T-helper 1 cell treated with Interleukin-12 subunit alpha and Interleukin-12 subunit beta and Interleukin-4 antibody, amounts not matched to agents 30 μg/mL and 1 μg/mL, for 36 hours (primary cell): ENCODE measurements around the gene GKN2.
"Not testable (repeated sequence)": the region's sequence is repeated elsewhere in the genome, so short reads cannot be mapped to it uniquely, and the experiment has no call there.

Source experiments
- H3K27ac Mint-ChIP-seq: one replicate; pipeline ENCODE4 v1.8.0; 2021; ENCODE audit warnings: mild to moderate bottlenecking, mixed read lengths
- H3K27me3 Mint-ChIP-seq: one replicate; pipeline ENCODE4 v1.8.0; 2021; ENCODE audit warnings: low read depth, mixed read lengths
- H3K36me3 Mint-ChIP-seq: one replicate; pipeline ENCODE4 v1.8.0; 2021; ENCODE audit warnings: low read depth, mixed read lengths
- H3K4me1 Mint-ChIP-seq: one replicate; pipeline ENCODE4 v1.8.0; 2021; ENCODE audit warnings: low read depth, mixed read lengths
- H3K4me3 Mint-ChIP-seq: one replicate; pipeline ENCODE4 v1.8.0; 2021; ENCODE audit warnings: mild to moderate bottlenecking, moderate library complexity, mixed read lengths
- H3K9me3 Mint-ChIP-seq: one replicate; pipeline ENCODE4 v1.8.0; 2021; ENCODE audit warnings: mixed read lengths

Gene GKN2

DNA sequence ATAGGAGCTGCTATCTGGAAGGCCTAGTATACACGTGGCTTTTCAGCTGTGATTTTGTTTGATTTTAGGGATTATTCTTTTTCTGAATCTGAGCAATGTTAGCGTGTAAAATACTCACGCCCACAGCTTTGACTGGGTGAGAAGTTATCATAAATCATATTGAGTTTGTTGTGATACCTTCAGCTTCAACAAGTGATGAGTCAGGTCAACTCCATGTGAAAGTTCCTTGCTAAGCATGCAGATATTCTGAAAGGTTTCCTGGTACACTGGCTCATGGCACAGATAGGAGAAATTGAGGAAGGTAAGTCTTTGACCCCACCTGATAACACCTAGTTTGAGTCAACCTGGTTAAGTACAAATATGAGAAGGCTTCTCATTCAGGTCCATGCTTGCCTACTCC lies 21.6 kb upstream of the GKN2 start, which contains the start of gene GKN1:
GKN1 (plus strand) TSS at position 386 of the 400 bp plus-strand sequence. CDS start 42 bp downstream, outside the sequence.
- H3K4me3 Mint-ChIP-seq = no peak within 1 kb of the TSS
- H3K9me3 Mint-ChIP-seq = no peaks in the 10 kb centered on the region
- H3K36me3 Mint-ChIP-seq = no peaks in the 10 kb centered on the region
- H3K27me3 Mint-ChIP-seq = peaks cover 42% of the 10 kb centered on the region
- no peak within 1 kb of the TSS for H3K27ac Mint-ChIP-seq
- H3K4me1 Mint-ChIP-seq = no peaks in the 10 kb centered on the region

DNA sequence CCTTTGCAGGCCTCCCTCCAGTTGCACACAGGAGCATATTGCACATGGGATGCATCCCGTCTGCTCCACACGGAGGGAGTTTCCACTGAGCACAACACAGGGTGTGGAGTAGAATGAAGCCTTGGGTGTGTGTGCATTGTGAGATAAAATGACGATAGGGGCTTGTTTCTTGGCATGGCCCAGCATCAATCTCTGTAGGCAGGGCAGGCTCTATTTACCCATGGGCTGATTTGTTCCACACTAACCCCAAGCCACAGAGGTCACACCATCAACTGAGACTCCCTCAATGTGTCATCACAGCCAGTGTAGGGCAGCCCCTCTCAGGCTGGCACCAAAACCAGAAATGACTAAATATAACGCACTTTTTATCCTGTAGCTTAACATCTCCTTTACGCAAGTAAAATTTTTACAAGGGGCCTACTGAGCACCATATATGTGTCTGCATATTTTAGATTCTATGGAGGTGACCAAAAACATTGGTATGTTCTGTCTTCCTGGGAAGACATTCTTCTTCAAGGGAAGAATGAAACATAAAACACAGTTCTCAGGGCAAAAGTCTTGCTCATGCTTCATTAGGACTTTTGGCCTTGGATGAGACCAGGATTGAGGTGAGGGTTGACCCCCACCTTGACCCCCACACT lies 19.0 kb upstream of the GKN2 start:
- H3K27me3 Mint-ChIP-seq = peaks cover 32% of the 10 kb centered on the region
- no peak overlapping the region for H3K27ac Mint-ChIP-seq
- no peaks in the 10 kb centered on the region for H3K4me1 Mint-ChIP-seq
- no peak overlapping the region for H3K4me3 Mint-ChIP-seq
- no peaks in the 10 kb centered on the region for H3K9me3 Mint-ChIP-seq
- no peaks in the 10 kb centered on the region for H3K36me3 Mint-ChIP-seq

DNA sequence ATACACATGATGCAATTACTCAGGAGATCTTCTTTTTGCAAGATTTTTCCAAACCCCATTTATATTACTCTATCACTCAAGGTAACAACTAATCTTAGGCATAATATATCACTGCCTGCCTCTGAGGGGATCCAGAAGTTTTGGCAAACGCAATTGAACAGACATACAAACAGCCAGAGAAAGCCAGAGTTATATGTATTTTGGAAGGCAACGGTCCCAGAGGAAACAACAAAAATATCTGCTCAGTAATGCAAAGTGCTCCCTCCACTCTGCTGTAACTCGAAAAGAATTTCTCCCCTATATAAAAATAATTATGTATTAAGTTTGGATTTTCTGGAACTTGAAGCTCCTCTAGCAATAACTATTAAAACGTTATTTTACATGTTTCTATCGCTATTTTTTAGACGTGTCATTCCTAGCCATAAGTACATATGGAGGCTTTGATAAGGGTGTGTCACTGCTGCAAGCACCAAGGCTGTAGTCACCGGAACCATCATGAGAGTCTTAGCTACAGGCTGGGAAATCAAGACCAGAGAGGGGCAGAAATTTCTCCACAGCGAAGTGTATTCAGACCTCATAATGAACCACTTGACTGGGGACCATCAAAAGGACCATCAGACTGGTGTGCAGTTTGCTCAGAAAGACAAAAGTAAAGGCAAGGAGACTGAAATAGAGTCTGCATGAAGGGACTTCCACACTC lies 18.0 kb upstream of the GKN2 start:
- Mint-ChIP-seq H3K27me3 (peaks cover 36% of the 10 kb centered on the region), H3K9me3 (no peaks in the 10 kb centered on the region), H3K4me3 (no peak overlapping the region), H3K27ac (no peak overlapping the region), H3K36me3 (no peaks in the 10 kb centered on the region), H3K4me1 (no peaks in the 10 kb centered on the region)

DNA sequence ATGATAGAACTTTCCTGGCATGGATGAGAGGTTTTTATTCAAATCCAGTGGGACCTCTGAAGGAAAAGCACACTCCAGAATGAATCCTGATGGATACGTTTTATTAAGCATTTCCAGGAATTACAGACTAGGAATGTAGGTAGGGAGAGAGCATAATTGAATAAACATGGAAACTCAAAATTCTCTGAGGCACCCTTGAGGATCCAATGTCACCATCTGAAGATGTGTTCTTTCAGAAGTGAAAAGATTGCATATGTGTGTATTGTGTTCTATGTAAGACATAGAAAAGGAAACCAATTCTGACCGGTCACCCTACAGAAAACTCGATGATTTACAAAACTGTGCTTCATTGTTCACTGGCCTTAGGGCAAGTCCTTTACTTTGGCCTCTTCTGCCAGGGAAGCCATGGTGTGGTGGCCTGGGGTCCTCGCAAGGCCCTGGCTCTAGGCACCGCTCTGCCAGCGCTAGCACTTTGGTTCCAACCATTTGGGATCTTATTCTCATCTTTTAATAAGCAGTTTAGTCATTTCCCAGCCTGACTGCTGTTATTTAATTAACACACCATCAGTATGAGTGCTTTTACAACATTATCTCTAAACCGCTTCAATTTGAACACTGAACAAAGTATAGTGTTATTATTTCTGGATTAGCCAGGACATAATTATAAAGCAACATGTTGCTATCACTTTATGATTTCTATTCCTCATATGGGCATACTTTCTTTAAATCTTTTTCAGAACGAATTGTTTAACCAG lies 17.2 kb upstream of the GKN2 start:
- H3K9me3 Mint-ChIP-seq = no peaks in the 10 kb centered on the region
- no peaks in the 10 kb centered on the region for H3K4me1 Mint-ChIP-seq
- peaks cover 30% of the 10 kb centered on the region for H3K27me3 Mint-ChIP-seq
- H3K36me3 Mint-ChIP-seq = no peaks in the 10 kb centered on the region
- H3K4me3 Mint-ChIP-seq = no peak overlapping the region
- H3K27ac Mint-ChIP-seq = no peak overlapping the region

DNA sequence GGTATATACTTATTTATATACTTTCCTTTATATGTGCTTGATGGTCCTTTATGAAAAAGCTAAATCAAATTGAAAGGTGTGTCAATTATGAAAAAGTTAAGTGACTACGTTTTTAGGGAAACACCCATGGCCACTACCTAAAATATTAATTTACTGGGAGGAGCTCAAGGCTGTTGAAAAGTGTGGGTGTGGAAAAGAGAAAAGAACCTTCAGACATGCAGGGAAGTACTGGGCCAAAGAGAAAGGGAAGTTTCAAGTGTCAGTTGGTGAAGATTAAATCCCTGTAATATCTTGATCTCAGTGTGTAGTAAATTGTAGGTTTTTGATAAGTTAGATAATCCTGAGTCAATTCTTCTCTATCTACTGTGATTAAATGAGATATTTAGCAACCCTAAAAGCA lies 15.5 kb upstream of the GKN2 start:
- H3K4me1 Mint-ChIP-seq = no peaks in the 10 kb centered on the region
- no peak overlapping the region for H3K4me3 Mint-ChIP-seq
- H3K36me3 Mint-ChIP-seq = no peaks in the 10 kb centered on the region
- H3K27me3 Mint-ChIP-seq = peaks cover 35% of the 10 kb centered on the region
- H3K9me3 Mint-ChIP-seq = no peaks in the 10 kb centered on the region
- no peak overlapping the region for H3K27ac Mint-ChIP-seq

DNA sequence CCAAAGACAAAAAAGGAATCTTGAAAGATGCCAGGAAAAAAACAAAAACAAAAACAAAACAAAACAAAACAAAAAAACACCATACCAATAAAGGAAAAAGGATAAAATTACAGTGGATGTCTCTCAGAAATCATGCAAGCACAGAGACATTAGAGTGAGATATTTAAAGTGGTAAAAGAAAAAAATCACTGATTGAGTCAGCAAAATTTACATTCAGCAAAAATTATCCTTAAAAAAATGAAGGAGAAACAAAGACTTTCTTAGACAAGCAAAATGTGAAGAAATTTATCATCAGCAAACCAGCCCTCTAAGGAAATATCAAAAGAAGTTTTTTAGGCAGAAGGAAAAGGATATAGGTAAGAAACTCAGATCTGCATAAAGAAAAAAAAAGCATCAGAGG lies 11.6 kb upstream of the GKN2 start:
- no peaks in the 10 kb centered on the region for H3K36me3 Mint-ChIP-seq
- peaks cover 28% of the 10 kb centered on the region for H3K27me3 Mint-ChIP-seq

DNA sequence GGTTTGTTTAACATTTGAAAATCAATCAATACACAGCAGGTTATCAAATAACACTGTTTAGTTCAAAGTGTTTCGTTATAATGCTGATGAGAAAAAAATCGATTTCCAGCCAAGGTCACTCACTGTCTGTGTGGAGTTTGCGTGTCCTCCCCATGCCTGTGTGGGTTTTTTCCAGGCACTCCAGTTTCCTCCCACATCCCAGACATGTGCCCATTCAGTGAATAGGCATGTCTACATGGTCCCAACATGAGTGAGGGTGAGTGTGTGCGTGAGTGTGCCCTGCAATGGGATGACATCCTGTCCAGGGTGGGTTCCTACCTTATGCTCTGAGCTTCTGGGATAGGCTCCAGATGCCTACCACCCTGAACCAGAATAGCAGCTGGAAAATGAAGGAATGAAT lies 8.7 kb upstream of the GKN2 start:
- Mint-ChIP-seq H3K4me1 (no peaks in the 10 kb centered on the region), H3K27me3 (peaks cover 34% of the 10 kb centered on the region), H3K9me3 (no peaks in the 10 kb centered on the region), H3K4me3 (no peak overlapping the region), H3K27ac (no peak overlapping the region), H3K36me3 (no peaks in the 10 kb centered on the region)

More for the DNA sequence above, 11.6 kb upstream of the GKN2 start:
- no peak overlapping the region for H3K4me3 Mint-ChIP-seq
- H3K4me1 Mint-ChIP-seq = no peaks in the 10 kb centered on the region
- no peak overlapping the region for H3K27ac Mint-ChIP-seq
- H3K9me3 Mint-ChIP-seq = no peaks in the 10 kb centered on the region

DNA sequence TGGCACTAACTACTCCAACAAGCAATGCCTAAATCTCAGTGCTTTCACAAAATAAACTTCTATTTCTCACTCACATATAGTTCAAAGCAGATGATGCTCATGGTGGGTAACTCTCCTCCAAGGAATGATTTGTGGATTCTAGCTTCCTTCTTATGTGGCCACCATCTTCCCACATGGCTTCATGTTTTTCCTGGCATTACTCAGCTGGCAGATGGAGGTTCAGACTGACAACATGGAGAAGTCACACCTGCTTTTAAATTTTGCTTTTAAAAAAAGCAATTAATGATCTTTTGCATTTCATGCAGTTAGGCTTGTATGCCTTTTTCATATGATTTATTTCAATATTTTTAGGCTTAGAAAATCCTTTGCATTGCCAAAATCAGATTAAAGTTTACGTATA lies 6.3 kb upstream of the GKN2 start:
- Mint-ChIP-seq H3K36me3 (no peaks in the 10 kb centered on the region), H3K4me3 (no peak overlapping the region), H3K27ac (no peak overlapping the region)

DNA sequence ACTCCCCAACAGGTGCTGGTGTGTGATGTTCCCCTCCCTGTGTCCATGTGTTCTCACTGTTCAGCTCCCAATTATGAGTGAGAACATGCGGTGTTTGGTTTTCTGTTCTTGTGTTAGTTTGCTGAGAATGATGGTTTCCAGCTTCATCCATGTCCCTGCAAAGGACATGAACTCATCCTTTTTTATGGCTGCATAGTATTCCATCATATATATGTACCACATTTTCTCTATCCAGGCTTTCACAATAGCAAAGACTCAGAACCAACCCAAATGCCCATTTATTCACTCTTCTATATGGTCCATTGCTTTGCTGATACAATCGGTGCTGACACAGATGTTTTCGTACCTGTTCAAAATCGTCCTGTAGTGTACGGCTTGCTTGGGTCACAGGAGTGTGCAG lies 2.7 kb upstream of the GKN2 start:
- H3K4me3 Mint-ChIP-seq, H3K36me3 Mint-ChIP-seq, H3K4me1 Mint-ChIP-seq, H3K27ac Mint-ChIP-seq, H3K9me3 Mint-ChIP-seq: not testable (repeated sequence)
- peaks cover 42% of the 10 kb centered on the region for H3K27me3 Mint-ChIP-seq

More for the DNA sequence above, 6.3 kb upstream of the GKN2 start:
- H3K9me3 Mint-ChIP-seq = no peaks in the 10 kb centered on the region
- H3K27me3 Mint-ChIP-seq = peaks cover 27% of the 10 kb centered on the region
- no peaks in the 10 kb centered on the region for H3K4me1 Mint-ChIP-seq

DNA sequence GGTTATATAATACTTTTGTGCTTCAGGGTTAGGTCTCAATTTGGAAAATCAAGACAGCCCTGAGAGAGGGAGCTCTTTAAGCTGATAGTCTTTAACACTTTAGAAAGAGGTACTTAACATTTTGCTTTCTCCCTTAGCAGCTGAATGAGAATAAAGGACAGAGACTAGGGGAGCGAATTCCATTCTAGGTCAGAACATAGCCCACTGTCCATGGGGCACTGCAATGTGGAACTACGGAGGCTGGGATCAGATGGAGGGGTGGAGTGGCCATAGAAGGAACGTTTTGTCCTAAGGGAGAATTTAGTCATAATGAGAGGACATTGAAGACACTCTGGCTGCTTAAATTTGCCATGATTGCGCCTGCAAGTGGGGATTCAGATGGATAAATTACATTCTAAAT lies 794 bp downstream of the GKN2 start:
- no peaks in the 10 kb centered on the region for H3K36me3 Mint-ChIP-seq
- no peaks in the 10 kb centered on the region for H3K4me1 Mint-ChIP-seq
- H3K9me3 Mint-ChIP-seq = no peaks in the 10 kb centered on the region
- no peak overlapping the region for H3K27ac Mint-ChIP-seq
- H3K4me3 Mint-ChIP-seq = no peak overlapping the region
- H3K27me3 Mint-ChIP-seq = peaks cover 49% of the 10 kb centered on the region

DNA sequence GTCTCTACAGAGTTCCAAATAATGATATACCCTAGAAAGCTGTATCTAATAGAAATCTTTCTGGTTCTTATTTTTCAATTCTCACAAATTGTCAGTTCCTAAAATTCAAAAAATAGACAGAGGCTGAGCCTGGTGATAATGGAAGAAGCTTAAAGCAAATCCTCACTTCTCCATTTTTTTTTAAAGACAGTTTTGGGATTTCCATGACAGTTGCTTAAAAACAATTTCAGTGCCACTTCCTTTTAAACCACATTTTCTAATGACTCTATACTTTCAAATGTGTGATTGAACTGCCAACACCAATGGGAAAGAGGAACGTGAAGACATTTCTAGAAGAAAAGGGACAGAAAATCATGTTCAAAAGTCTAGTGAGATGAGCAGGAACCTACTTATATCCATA lies 4.0 kb downstream of the GKN2 start:
- Mint-ChIP-seq H3K4me1 (no peaks in the 10 kb centered on the region), H3K27me3 (peaks cover 54% of the 10 kb centered on the region), H3K27ac (no peak overlapping the region), H3K4me3 (no peak overlapping the region), H3K36me3 (no peaks in the 10 kb centered on the region), H3K9me3 (no peaks in the 10 kb centered on the region)

DNA sequence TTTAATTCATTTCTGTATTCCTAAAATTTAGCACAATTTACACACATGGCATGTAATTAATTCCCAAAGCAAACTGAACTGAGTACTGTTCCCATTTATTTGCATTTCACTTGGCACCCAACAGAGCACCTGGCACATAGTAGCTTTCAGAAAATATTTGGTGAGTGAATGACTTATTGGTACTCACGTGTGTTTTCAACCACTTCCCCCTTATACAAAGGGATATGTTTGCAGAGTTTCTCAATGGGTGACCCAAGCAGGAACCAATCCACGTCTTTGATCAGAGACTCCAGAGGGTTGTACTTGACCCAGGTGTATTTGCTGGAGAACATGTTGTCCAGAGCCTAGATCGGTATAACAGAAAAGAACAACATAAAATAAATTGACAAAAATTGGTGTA lies 6.6 kb downstream of the GKN2 start:
- Mint-ChIP-seq H3K4me3 (no peak overlapping the region), H3K27ac (no peak overlapping the region), H3K27me3 (peaks cover 62% of the 10 kb centered on the region), H3K9me3 (no peaks in the 10 kb centered on the region), H3K36me3 (no peaks in the 10 kb centered on the region), H3K4me1 (no peaks in the 10 kb centered on the region)

DNA sequence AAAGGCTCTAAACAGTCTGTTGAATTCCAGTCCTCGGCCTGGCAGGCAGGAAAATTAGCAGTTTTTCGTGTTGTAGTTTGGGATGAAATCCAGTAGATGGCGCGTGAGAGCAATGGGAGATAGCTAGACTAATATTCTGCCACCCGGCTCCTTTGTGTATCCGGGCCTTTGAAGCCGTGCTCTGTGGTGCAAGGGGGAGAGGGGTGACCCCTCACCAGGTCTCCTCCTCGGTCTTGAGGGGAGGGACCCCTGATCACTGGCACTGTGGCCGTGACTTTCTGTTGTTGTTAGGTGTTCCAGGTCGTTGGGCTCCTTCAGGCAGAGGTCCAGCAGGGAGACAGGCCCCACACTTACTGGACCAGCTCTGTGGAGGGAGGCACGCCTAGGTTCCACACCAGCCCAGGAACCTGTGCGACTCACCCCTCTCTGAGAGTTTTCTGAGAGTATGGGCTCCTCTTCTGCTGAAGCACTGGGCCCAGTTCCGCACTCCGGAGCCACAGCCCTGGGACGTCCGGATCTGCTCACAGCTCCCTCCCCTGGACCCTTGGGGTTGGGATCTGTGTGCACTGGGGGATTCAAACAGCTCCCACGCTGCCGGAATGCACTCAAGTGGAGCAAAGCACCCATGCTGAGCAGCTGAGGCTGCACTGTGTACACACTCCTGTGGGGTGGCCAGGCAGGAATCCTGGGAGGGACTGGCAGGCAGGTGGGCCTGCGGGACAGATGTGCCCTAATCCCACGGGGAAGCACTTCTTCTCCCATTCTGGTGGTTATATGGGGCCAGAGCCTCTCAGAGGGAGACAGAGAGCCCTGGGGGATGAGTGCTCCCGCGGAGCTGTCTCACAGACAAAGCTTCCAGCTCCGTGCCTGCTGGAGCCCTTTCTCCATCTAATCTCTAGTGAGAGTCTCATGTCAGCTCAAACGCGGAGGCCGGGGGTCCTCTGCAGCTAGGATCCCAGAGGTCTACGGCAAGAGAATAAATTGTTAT lies 8.8 kb downstream of the GKN2 start:
- Mint-ChIP-seq H3K9me3 (no peaks in the 10 kb centered on the region), H3K36me3 (no peaks in the 10 kb centered on the region), H3K27me3 (peaks cover 67% of the 10 kb centered on the region), H3K4me3 (no peak overlapping the region), H3K4me1 (no peaks in the 10 kb centered on the region), H3K27ac (no peak overlapping the region)

DNA sequence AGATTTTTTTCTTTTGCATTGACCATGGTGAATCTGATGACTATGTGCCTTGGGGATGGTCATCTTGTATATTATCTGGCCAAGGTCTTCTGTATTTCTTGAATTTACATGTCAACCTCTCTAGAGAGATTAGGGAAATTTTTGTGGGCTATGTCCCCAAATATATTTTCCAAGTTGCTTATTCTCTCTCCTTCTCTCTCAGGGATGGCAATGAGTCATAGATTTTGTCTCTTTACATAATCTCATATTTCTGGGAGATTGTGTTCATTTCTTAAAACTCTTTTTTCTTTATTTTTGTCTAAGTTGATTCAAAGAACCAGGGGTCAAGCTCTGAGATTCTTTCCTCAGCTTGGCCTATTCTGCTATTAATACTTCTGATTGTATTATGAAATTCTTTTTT lies 9.9 kb downstream of the GKN2 start:
- Mint-ChIP-seq H3K27ac (no peak overlapping the region), H3K4me3 (no peak overlapping the region), H3K9me3 (no peaks in the 10 kb centered on the region), H3K4me1 (no peaks in the 10 kb centered on the region), H3K36me3 (no peaks in the 10 kb centered on the region), H3K27me3 (peaks cover 66% of the 10 kb centered on the region)
